HG03066 (cell line): ENCODE results near the gene IYD.

Source experiments
- ATAC-seq: cut with Tn5 transposase; IDR thresholded peaks from one replicate; pipeline ENCODE4 v1.9.1; 2021; ENCODE audit warnings: low read depth; ENCODE audit not compliant: unreplicated experiment

The IYD gene

DNA sequence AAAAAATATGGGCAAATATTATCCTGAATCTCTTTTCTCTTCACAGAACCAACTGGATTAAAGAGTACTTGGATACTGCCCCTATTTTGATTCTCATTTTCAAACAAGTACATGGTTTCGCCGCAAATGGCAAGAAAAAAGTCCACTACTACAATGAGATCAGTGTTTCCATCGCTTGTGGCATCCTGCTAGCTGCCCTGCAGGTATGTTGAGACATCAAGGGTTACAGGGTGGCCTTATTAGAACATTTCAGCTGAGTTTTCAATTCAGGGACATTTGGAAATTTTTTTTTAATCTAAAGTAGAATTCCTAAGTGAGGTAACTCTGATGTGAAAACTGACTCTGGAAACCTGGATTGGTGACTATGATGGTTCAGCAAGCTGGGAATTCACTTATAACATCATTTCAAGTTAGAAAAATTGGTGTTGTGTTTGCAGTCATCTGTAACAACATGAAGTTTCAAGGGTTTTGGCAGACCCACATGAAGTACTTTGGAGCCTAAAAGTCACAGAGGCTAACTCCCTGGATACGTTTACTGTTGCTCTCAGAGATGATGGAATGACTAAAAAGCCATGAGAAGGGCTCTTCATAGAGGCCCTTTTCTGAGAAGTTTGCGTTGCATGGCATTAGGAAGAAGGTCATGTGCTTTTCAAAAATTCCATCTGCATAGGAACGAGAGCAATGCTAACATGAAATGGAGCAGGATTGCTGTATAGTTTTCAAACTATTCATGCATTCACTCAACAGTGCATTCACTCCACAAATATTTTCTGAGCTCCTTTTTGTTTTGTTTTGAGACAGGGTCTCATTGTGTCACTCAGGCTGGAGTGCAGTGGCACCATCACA, 25.5 kb downstream of the IYD start:
- no peak for ATAC-seq

DNA sequence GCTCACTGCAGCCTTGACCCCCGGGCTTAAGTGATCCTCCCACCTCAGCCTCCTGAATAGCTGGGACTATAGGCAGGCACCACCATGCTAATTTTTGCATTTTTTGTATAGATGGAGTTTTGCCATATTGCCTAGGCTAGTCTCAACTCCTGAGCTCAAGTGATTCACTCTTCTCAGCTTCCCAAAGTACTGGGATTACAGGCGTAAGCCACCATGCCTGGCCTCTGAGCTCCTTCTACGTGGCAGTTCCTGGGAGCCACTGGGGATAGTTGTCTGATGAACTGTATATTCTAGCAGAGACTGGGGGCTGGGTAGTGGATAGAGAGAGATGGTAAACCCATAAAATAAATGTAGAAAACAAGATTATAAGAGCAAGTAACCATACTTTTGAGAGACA, 26.1 kb downstream of the IYD start:
- no peak for ATAC-seq

DNA sequence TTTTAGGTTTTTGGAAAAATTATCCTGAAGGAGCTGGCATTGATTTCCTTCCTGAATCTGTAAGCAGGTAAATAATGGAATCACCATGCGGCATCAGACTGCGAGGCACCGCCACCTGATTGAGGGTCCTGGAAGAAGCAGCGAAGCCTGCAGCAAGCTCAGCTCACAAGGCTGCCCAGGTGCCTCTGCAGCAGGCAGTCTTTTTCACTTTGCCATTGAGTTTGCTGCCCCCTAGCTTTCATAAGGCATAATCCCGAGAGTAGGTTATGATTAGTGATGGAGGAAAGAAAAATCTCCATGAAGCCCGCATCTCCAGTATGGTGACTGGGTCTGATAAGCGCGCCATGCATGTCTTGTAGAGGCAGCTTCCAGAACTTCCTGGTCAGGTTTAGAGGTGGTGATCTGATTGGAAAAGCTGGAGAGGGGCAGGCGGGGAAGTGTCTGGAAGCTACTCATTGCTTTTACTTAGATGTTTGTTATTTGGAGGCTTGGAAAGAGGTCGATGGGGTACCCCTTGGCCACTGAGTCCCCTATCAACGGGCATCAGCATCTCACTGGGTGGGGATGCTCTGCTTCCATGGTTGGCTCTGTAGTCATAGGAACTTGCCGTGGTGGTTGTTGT, 26.7 kb downstream of the IYD start:
- no peak for ATAC-seq

DNA sequence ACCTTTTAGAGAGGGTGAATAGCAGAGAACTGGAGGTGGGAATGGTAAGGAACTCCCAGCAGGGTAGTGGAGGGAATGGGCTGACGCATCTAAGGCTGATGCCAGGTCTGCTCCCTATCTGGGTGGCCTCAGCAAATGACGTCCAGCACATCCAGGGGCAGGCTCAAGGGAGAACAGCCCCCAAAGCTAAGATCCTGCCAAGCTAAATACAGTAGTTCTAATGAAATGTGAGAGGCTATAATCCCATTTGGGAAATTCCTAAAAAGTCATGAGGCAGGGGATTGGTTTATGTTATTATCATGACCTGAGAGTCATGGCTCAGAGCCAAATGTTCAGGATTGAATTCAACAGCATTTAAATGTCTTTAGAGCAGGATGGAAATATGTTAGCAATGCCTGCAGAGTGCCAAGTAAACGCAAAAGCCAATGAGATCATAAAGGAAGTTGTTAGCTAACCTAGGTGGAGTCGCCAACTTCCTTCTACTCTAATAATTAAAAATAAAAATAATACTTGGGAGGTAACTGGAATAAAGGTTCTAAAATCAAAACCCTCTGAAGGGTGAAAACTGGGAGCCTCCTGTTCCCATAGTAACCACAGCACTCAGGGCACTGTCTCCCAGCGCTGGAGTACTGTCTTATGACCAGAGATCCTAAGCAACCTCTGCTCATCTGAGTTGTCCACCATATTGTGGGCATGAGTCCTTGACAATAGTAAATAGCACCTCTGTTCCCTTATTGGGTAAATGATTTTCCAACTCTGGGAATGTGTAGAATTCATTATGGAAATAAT, 34.8 kb downstream of the IYD start:
- no peak for ATAC-seq

DNA sequence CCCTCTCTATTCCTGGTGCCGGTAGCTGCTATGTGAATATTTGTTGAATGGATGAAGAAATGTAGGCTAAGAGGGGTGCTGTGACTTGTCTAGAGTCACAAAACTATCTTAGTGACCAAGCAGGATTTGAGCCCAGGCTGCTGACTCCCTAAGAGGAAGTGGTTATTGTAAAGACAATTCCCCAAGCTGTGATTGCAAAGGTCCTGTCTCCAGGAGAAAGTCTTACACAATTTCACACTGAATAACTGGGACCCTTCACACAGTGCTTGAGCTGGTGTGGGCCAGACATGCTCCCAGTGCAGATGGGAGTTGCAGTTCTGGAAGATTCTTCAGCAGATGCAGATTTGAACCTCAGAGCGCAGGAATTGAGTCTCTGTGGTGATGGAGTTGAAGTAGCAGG, 38.1 kb downstream of the IYD start:
- no peak for ATAC-seq

DNA sequence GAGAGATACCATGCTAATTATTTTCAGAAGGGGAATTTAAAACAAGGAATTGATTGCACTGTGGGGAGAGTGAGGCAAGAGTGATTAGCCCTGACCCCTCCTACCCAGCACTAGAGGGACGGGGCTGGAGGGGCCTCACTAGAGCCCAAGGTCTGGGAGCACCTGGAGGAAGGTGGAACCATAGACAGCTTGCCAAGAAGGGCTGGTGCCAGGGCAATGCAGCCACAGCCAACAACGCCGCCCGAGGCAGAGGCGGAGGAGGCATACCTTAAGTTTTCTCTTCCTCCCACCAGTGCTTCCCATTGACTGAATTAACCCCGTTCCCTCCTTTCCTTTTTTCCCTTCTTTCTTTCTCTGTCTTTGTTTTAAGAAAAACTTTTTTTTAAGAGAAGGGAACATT, 40.0 kb downstream of the IYD start:
- no peak for ATAC-seq

DNA sequence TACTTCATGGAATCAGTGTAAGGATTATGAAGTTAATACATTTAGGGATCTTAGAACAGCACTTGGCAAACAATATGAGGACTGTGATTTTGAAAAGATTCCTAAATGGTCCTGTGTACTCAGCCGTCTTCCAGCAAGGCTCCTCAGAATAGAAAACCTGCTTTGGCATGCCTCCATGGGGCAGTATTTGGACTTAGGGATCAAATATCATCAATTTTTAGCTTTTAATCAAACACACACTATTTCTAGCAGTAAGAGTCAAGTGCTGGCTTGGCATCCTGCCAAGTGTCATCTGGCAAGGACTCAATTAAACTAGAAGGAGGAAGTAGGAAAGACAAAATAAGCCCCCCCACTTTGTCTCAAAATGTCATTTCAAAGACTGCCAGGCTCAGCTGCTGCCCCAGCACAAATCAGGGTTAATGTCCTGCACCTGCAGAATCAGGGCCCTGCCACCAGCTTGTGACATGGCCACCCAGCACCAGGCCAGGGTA, 40.8 kb downstream of the IYD start:
- ATAC-seq, result no peak

DNA sequence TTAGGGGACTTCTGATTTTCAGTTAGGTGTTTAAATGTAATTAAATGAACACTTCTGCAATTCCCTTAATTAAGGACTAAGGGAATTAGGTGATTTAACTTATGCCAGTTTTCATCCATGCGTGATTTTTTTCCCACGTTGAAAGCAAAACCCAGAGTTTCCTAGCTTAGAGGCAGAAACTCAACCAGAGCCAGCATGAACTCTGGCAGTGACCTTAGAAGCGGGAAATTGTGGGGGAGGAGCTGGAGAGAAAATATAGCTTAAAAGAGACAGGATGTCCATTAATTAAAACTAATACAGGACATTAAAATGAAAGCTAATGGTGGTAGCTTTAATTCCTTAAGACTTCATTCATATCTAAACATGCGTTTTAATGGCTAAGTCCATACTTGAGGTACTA, 41.6 kb downstream of the IYD start:
- ATAC-seq, result no peak

DNA sequence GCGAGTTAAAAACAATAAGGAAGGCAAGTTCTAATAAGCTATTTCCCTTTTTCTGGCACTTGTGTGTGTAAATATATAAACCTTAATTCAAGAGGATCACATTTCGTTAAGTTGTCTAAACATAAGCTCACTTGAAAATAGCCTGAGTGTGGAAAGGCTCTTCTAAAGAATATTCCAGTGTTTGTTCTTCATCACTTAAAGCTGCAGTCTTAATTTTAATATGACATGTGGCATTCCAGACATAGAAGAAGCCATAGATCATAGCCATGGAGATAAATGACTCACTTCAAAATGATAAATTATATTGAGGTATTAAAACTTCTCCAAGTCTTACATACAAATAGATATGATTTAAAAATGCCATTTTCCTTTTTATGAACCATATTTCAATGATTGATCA, 42.1 kb downstream of the IYD start:
- no peak for ATAC-seq

DNA sequence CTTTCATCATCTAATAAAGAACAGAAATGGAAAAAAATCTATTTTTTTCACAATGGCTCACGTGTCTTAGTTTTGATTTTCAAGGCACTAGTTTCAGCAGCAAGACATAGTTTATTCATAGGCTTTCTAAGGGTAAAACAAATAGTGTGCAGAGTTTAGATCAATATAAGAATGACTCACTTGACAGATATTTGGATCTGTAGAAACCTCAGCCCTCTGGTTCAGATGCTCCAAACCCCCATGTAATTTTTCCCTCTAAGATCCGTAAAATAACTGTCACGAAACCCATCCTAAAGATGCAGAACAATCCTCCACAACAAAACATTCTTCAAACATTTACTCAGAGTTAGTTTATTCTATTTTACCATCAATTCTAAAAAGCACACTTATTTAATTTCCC, 43.4 kb downstream of the IYD start:
- ATAC-seq, result no peak

DNA sequence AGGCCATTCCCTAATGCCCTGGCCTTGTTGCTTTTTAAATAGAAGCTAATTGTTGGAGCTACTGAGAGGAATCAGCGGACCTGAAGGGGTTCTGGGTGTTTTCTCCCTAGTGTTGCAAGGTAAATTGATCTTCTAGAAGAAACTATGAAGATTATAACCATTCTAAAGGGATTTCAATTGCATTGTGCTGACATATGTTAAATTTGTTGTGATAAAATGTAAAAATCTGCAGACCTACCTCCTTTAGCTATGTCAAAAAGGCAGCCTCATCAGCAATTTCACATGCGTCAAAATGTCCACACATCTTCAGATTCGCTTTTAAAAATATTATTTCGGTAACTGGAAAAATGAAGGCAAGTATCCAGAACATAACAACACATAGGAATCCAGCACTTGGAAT, 44.4 kb downstream of the IYD start:
- no peak for ATAC-seq

DNA sequence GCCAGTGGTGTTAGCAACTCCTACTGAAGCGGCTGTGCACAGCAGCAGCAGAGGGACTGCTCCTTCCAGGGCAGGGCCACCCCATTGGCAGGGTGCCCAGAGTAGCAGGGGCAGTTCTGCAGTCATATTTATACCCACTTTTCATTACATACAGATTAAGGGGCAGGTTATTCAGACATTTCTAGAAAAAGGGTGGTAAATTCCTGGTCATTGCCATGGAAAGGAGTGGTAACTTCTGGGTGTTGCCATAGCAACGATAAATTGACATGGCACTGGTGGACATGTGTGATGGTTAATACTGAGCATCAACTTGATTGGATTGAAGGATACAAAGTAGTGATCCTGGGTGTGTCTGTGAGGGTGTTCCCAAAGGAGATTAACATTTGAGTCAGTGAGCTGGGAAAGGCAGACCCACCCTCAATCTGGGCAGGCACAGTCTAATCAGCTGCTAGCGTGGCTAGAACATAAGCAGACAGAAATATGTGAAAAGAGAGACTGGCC, 45.0 kb downstream of the IYD start:
- no peak for ATAC-seq

DNA sequence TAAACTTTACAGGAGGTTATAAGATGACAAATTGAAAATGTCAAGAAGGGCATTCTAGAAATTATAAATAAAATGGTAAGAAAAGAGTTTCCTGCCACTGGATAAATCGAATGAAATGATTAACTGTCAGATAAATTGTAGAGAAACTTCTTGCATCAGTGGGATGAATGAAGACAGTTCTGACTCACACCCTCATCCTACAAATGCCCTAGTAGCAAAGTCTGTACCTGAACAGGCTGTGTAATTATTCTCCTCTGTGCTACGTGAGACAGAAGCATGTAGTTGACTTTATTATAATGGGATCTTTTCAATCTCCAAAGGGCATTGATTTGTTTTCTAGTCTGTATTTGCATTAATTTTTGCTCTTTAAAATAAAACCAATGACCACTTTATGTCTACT, 47.3 kb downstream of the IYD start:
- no peak for ATAC-seq

DNA sequence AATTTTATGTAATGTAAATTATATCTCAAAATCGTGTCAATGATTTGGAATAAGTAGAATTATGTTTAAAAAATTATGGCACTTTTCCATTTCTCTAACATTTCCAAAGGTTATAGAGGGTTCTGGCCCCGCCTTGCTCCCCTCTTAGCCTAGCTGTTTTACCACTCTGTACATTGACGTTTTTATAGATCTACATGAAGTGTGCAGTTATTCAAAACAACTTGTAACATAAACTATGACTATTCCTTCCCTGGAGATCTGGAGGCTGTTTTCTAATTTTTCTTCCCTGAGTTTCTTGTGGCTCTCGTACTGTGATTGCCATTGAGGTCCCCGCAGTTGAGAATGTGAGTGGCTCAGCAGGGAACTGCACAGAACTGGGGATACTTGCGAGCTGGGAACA, 48.4 kb downstream of the IYD start:
- no peak for ATAC-seq

DNA sequence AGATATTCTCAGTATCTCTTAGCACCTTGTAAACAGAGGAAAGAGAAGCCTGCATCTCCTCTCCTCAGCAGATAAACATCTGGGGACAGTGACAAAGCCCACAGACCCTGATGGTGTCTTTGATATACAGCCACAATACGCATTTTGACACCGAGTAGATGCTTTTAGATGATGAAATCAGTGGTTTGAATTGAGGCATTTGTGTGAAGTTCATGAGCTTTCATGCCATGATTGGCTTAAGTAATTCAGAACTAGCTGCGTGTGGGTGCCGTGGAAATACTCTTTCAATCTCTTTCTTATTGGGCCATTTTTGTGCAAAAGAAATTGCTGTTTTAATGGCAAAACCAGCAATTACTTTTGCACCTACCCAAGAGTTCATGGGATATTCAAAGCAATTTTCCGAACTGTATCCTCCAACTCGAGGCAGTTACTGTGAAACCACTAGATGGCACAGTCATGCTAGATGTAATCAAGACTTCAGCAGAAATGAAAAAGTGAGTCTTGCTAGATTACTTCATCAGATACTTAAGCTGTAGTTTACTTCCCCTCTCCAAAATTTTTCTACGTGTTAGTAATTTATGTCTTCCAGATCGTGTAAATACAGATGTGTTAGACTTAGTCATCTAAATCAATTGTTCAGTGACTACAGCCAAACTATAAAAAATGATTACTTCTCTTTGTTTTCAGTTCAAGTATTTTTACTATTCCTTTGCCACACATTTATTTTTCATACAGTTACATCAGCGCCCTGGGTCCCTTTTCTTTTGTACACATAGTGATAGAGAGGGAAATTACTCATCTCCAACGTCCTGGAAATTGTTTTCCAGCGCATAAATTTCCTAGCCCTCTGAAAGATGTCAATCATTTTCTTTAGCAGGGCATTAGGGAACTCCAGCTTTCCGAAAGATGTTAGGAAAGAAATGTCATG, 49.4 kb downstream of the IYD start:
- ATAC-seq, result peak; percentile 79

DNA sequence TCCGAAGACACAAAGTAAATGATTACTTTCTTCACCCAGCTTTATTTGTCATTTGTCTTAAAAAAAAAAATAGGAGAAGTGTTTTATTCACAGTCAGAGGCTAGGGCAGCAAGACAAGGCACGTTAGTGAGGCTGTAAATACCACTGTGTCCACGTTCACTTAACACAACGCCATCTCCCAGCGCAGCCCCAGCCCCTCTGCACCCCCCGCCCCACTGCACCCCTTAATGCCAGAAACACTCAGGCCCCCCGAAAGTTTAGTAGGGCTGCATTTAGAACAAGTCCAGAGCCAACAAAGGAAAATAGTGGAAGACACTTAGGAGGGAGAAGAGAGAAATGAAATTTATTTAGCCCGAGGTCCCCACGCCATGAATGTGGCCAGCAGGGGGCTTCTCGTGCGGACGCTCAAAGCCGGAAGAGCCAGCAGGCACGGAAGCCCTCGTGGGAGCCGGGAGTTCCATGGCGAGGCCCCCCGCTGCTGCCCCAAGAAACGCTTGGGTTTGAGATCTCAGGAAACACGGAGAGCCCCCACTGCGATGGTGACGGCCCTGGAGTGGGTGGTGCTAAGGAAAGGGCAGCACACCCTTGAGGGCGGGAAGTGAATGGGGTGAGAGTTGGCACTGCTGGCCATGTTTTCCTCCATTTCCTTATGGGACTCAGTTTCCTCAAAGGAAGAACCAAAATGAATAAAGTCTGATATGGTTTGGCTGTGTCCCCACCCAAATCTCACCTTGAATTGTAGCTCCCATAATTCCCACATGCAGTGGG, 50.2 kb downstream of the IYD start:
- no peak for ATAC-seq

DNA sequence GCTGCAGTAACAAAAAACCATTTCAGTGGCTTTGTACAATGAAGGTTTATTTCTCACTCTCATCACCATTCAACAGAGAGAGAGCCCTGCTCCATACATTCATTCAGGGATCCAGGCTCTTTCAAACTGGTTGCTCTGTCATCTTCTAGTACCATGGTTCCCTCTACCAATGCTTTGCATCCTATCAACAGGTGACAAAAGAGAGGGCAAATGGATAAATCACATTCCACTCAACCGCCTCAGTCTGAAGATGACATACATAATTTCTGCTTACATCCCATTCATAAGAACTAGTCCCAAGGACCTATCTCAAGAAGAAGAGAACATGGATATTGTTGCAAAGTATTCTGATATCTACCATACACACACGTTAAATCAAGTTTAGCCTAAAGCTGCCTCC, 51.6 kb downstream of the IYD start:
- no peak for ATAC-seq

DNA sequence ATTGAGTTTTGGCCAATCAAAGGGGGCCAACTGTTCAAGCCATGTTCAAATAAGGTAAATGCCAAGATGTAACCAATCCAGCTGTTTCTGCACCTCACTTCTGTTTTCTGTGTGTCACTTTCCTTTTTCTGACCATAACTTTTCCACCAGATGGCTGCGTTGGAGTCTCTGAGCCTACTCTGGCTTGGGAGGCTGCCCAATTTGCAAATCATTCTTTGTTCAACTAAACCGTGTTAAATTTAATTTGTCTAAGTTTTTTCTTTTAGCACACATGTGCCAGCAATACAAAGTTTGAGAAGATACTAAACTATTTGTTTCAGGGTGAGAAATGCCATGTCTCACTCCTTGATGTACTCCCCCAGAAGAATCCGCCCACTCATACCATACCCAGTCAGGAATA, 52.1 kb downstream of the IYD start:
- ATAC-seq, result no peak

DNA sequence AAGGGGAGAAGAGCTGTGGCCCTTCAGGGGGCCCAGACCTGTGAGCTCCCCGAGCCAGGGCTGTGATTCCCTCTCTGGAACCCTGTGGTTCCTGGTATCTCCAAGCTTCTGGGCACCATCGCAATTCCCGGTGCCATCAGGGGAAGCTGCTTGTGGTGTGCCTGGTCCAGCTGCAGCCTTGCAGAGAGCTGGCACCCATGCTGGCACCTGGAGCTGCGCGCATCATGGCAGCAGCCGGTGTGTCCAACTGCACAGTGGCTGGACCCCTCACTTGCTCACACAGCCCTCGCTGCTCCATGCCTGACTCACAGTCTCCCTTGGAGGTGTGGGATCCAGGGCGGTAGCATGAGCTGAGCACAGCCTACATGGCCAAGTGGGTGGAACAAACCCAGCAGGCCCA, 56.7 kb downstream of the IYD start:
- ATAC-seq, result no peak
